IMR-90 (cell line): ENCODE data around the gene NEK5. TPM values are rescaled to one million over a fixed set of nuclear protein-coding genes. Genes with fewer than 3 reads are reported as not detected.

ENCODE experiments used
- ATAC-seq: fragments of 200-7000 bp; cut with Tn5 transposase; 2 replicates; pipeline ENCODE4 v1.9.1; 2020; ENCODE audit warnings: low read depth, mild to moderate bottlenecking, moderate library complexity
- BruUV-seq: library from RNA; stranded (reverse); fragments of 400-500 nt; replicated peaks from 2 replicates; lab custom pipeline; 2021; lab: Mats Ljungman, UMichigan
- CTCF ChIA-PET: fragments of 300-600 bp; formaldehyde crosslinking; extraction: SDS; loops from one replicate; lab custom pipeline; 2021; ENCODE audit warnings: antibody characterized with exemption; lab: Yijun Ruan, JAX
- POLR2A ChIA-PET: fragments of 300-600 bp; sonication (Branson Sonifier 250); formaldehyde crosslinking; loops from one replicate; lab custom pipeline; 2022; ENCODE audit warnings: antibody characterized with exemption; ENCODE audit not compliant: unreplicated experiment; lab: Charles Lee
- DNase-seq: peaks from one replicate; pipeline ENCODE4 v3.0.0; 2013
- H2AFZ ChIP-seq: replicated peaks from 2 replicates; pipeline ENCODE3; 2013; ENCODE audit warnings: low read length, mild to moderate bottlenecking; ENCODE audit not compliant: poor library complexity
- H2AK5ac ChIP-seq: 2 replicates; pipeline ENCODE4 v1.6.1; 2013; ENCODE audit warnings: low read depth, low read length, inconsistent platforms
- H2AK9ac ChIP-seq: replicated peaks from 2 replicates; pipeline ENCODE3; 2013; ENCODE audit warnings: mild to moderate bottlenecking, low read depth, low read length, moderate library complexity; ENCODE audit not compliant: poor library complexity
- H2BK120ac ChIP-seq: 2 replicates; pipeline ENCODE4 v1.6.1; 2013; ENCODE audit warnings: low read depth, low read length, inconsistent platforms
- H2BK15ac ChIP-seq: 3 replicates; pipeline ENCODE4 v1.6.1; 2013; ENCODE audit warnings: low read depth, low read length, inconsistent platforms
- H2BK20ac ChIP-seq: 2 replicates; pipeline ENCODE4 v1.6.1; 2013; ENCODE audit warnings: low read depth, mild to moderate bottlenecking, inconsistent platforms, low read length, moderate library complexity
- H2BK5ac ChIP-seq: 2 replicates; pipeline ENCODE4 v1.6.1; 2013; ENCODE audit warnings: mild to moderate bottlenecking, low read depth, low read length, inconsistent platforms; ENCODE audit not compliant: poor library complexity, severe bottlenecking
- H3K14ac ChIP-seq: replicated peaks from 2 replicates; pipeline ENCODE4 v1.6.1; 2013; ENCODE audit warnings: low read depth, low read length, inconsistent platforms
- H3K18ac ChIP-seq: 2 replicates; pipeline ENCODE4 v1.6.1; 2013; ENCODE audit warnings: low read depth, low read length, control low read depth
- H3K23ac ChIP-seq: 2 replicates; pipeline ENCODE4 v1.6.1; 2013; ENCODE audit warnings: low read depth, low read length, inconsistent platforms
- H3K27ac ChIP-seq: 2 replicates; pipeline ENCODE4 v1.5.1; 2013; ENCODE audit warnings: mild to moderate bottlenecking, control low read depth, low read length; ENCODE audit not compliant: insufficient read depth
- H3K27me3 ChIP-seq: 2 replicates; pipeline ENCODE4 v1.6.1; 2013; ENCODE audit warnings: low read length; ENCODE audit not compliant: control insufficient read depth, insufficient read depth
- H3K36me3 ChIP-seq: 2 replicates; pipeline ENCODE4 v1.6.1; 2013; ENCODE audit warnings: low read length, mixed read lengths; ENCODE audit not compliant: control insufficient read depth, insufficient read depth
- H3K4ac ChIP-seq: 2 replicates; pipeline ENCODE4 v1.6.1; 2013; ENCODE audit warnings: low read depth, low read length, inconsistent platforms
- H3K4me1 ChIP-seq: 2 replicates; pipeline ENCODE4 v1.6.1; 2013; ENCODE audit warnings: low read length, mixed read lengths; ENCODE audit not compliant: control insufficient read depth, insufficient read depth
- H3K4me2 ChIP-seq: 2 replicates; pipeline ENCODE4 v1.6.1; 2013; ENCODE audit warnings: low read depth, mild to moderate bottlenecking, control low read depth, low read length, moderate library complexity
- H3K4me3 ChIP-seq: 2 replicates; pipeline ENCODE4 v1.5.1; 2013; ENCODE audit warnings: low read depth, mild to moderate bottlenecking, control low read depth, low read length, moderate library complexity; ENCODE audit not compliant: insufficient read depth
- H3K56ac ChIP-seq: 2 replicates; pipeline ENCODE4 v1.6.1; 2013; ENCODE audit warnings: low read length, inconsistent platforms; ENCODE audit not compliant: insufficient read depth; ENCODE audit errors: extremely low read depth
- H3K79me1 ChIP-seq, 2 experiments: 2 replicates each; pipeline ENCODE4 v1.6.1; 2013; ENCODE audit warnings: low read length in 2 of 2, inconsistent platforms in 1 of 2, low read depth in 1 of 2
- H3K9ac ChIP-seq: 2 replicates; pipeline ENCODE4 v1.6.1; 2013; ENCODE audit warnings: low read depth, low read length, control low read depth
- H3K9me1 ChIP-seq: 2 replicates; pipeline ENCODE4 v1.6.1; 2013; ENCODE audit warnings: low read length, inconsistent platforms; ENCODE audit not compliant: insufficient read depth
- H3K9me3 ChIP-seq: 2 replicates; pipeline ENCODE4 v1.6.1; 2013; ENCODE audit warnings: low read length; ENCODE audit not compliant: control insufficient read depth, insufficient read depth
- H4K20me1 ChIP-seq: 2 replicates; pipeline ENCODE4 v1.6.1; 2013; ENCODE audit warnings: low read length, inconsistent platforms; ENCODE audit not compliant: insufficient read depth
- H4K5ac ChIP-seq: 2 replicates; pipeline ENCODE4 v1.6.1; 2013; ENCODE audit warnings: mild to moderate bottlenecking, low read depth, low read length, control low read depth
- H4K8ac ChIP-seq, 2 experiments: 2 replicates each; pipeline ENCODE4 v1.6.1; 2013; ENCODE audit warnings: low read depth in 2 of 2, low read length in 2 of 2, control low read depth in 1 of 2, inconsistent platforms in 1 of 2
- H4K91ac ChIP-seq: 2 replicates; pipeline ENCODE4 v1.6.1; 2013; ENCODE audit warnings: low read depth, low read length, inconsistent platforms; ENCODE audit not compliant: insufficient read depth
- BHLHE40 ChIP-seq: fragments of 150-350 bp; IDR thresholded peaks from 2 replicates; pipeline ENCODE4 v1.6.1; 2016; ENCODE audit warnings: mild to moderate bottlenecking, low read depth, low read length
- CEBPB ChIP-seq: IDR thresholded peaks from 2 replicates; pipeline ENCODE4 v1.6.1; 2012; ENCODE audit warnings: low read depth, low read length, improper control_type of control experiment
- CHD1 ChIP-seq: IDR thresholded peaks from 2 replicates; pipeline ENCODE4 v1.6.1; 2012; ENCODE audit warnings: low read depth, low read length, improper control_type of control experiment
- MAFK ChIP-seq: IDR thresholded peaks from 2 replicates; pipeline ENCODE4 v1.6.1; 2012; ENCODE audit warnings: low read depth, low read length, improper control_type of control experiment
- MAZ ChIP-seq: IDR thresholded peaks from 2 replicates; pipeline ENCODE4 v1.6.1; 2012; ENCODE audit warnings: low read depth, mild to moderate bottlenecking, low read length, improper control_type of control experiment, moderate library complexity, borderline replicate concordance
- MXI1 ChIP-seq: IDR thresholded peaks from 2 replicates; pipeline ENCODE4 v1.6.1; 2012; ENCODE audit warnings: low read depth, mild to moderate bottlenecking, low read length, moderate library complexity, borderline replicate concordance
- NFE2L2 ChIP-seq: fragments of 150-350 bp; IDR thresholded peaks from 2 replicates; pipeline ENCODE4 v1.6.1; 2016; ENCODE audit warnings: low read depth, mild to moderate bottlenecking, low read length
- RAD21 ChIP-seq: IDR thresholded peaks from 2 replicates; pipeline ENCODE4 v1.6.1; 2012; ENCODE audit warnings: low read length, improper control_type of control experiment
- SMC3 ChIP-seq: fragments of 150-350 bp; IDR thresholded peaks from 2 replicates; pipeline ENCODE4 v1.6.1; 2016; ENCODE audit warnings: low read depth, mild to moderate bottlenecking, antibody characterized with exemption, low read length, moderate library complexity
- WGBS, 2 experiments: methylation state at CpG; one replicate each; pipeline versions ENCODE4 v1.1.5 to v1.1.7; 2013; ENCODE audit warnings: missing lambda C conversion rate in 2 of 2; ENCODE audit not compliant: insufficient read length in 1 of 2; ENCODE audit errors: extremely low coverage in 2 of 2; 5-methylcytosine and 5-hydroxymethylcytosine counted together
- dilution Hi-C: fragments of 300-500 bp; cut with HindIII; formaldehyde crosslinking; loops from one replicate; pipeline ENCODE4 v1.14.3; 2018; ENCODE audit warnings: low sequenced_read_pairs; ENCODE audit not compliant: unreplicated experiment
- in situ Hi-C: fragments of 300-500 bp; cut with MboI; formaldehyde crosslinking; loops from 3 replicates; pipeline ENCODE4 v1.14.3; 2019; ENCODE audit warnings: low sequenced_read_pairs, inconsistent platforms, mixed read lengths
- intact Hi-C: fragments of 100-400 bp; cut with micrococcal nuclease; formaldehyde crosslinking; loops from 2 replicates; pipeline ENCODE4 v1.10.0; 2022
- polyA plus RNA-seq, 3 experiments: library from polyadenylated mRNA; depleted of rRNA; stranded (reverse); fragments of >200 nt; gene quantifications; 2 replicates each; pipeline ENCODE4 v1.2.3, GENCODE V29; 2012; ENCODE audit warnings: low replicate concordance in 1 of 3
- total RNA-seq: library from RNA; depleted of rRNA; stranded (reverse); fragments of >200 nt; gene quantifications from 2 replicates; pipeline ENCODE4 v1.2.3, GENCODE V29; 2012
- TF ChIP-seq, protein P1 (sequence below): fragments of 150-350 bp; IDR thresholded peaks from 2 replicates; pipeline ENCODE4 v1.6.1; 2016; ENCODE audit warnings: low read depth, mild to moderate bottlenecking, low read length, moderate library complexity, borderline replicate concordance
- TF ChIP-seq, protein P2 (sequence below): fragments of 150-350 bp; IDR thresholded peaks from 2 replicates; pipeline ENCODE4 v1.6.1; 2017; ENCODE audit warnings: mild to moderate bottlenecking, antibody characterized with exemption, low read length, low read depth

NEK5 gene
- total and polyA plus RNA-seq, 2 of the 4 experiments (the other 2 are of a cell fraction), result not detected

DNA sequence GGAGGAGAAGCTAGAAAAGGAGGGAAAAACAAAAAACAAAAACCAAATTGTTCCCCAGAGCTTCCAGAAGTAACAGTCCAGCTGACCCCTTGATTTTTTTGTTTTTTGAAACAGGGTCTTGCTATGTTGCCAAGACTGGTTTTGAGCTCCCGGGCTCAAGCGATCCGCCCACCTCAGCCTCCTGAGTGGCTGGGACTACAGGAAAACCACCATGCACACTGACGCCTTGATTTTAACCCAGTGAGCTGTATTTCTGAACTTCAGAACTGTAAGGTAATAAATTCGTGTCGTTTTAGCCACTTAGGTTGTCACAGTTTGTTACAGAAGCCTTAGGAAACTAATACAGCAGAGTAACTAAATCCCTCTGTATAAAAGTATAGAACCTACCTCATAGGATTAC lies 31.6 kb upstream of the NEK5 start:
- Histone ChIP-seq H2AK5ac (no peak overlapping the region), H4K20me1 (no peaks in the 10 kb centered on the region), H2AFZ (no peak overlapping the region), H4K8ac (no peak overlapping the region), H3K9ac (no peak overlapping the region), H3K27ac (no peak overlapping the region), H3K79me1 (peaks cover 17 to 20% of the 10 kb centered on the region in 2 experiments), H3K9me3 (no peaks in the 10 kb centered on the region), H3K27me3 (no peaks in the 10 kb centered on the region), H3K56ac (no peak overlapping the region), H2AK9ac (no peak overlapping the region), H3K23ac (no peak overlapping the region), H3K4me3 (no peak overlapping the region), H3K4ac (no peak overlapping the region), H3K4me2 (no peak overlapping the region), H3K36me3 (no peaks in the 10 kb centered on the region), H3K18ac (no peak overlapping the region), H2BK15ac (no peak overlapping the region), H3K14ac (no peak overlapping the region), H3K4me1 (peaks cover 7% of the 10 kb centered on the region), H3K9me1 (peaks cover 6% of the 10 kb centered on the region; the same call in 1 of the 2 replicates), H4K5ac (no peak overlapping the region), H2BK20ac (no peak overlapping the region), H2BK120ac (no peak overlapping the region), H2BK5ac (no peak overlapping the region), H4K91ac (no peak overlapping the region)
- dilution Hi-C loops, result no loop called here
- intact Hi-C loops, result no loop called here
- ChIA-PET CTCF (no interaction called here), POLR2A (no interaction called here)
- no peak for ATAC-seq
- no TSS peak for BruUV-seq
- in situ Hi-C loops, result no loop called here
- DNase-seq, result no peak
- WGBS, 2 experiments, result no CpG with 5 or more reads among the region's 6 CpGs
- no peak for TF ChIP-seq RAD21
- TF ChIP-seq, protein P1, sequence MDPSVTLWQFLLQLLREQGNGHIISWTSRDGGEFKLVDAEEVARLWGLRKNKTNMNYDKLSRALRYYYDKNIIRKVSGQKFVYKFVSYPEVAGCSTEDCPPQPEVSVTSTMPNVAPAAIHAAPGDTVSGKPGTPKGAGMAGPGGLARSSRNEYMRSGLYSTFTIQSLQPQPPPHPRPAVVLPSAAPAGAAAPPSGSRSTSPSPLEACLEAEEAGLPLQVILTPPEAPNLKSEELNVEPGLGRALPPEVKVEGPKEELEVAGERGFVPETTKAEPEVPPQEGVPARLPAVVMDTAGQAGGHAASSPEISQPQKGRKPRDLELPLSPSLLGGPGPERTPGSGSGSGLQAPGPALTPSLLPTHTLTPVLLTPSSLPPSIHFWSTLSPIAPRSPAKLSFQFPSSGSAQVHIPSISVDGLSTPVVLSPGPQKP, result no peak
- TF ChIP-seq CEBPB, result no peak
- TF ChIP-seq CHD1, result no peak
- TF ChIP-seq NFE2L2, result no peak
- no peak for TF ChIP-seq MXI1
- no peak for TF ChIP-seq BHLHE40
- TF ChIP-seq, protein P2, sequence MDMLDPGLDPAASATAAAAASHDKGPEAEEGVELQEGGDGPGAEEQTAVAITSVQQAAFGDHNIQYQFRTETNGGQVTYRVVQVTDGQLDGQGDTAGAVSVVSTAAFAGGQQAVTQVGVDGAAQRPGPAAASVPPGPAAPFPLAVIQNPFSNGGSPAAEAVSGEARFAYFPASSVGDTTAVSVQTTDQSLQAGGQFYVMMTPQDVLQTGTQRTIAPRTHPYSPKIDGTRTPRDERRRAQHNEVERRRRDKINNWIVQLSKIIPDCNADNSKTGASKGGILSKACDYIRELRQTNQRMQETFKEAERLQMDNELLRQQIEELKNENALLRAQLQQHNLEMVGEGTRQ, result no peak
- no peak for TF ChIP-seq SMC3
- no peak for TF ChIP-seq MAFK
- TF ChIP-seq MAZ, result no peak
